Activated T-helper 1 cell treated with Interleukin-2 at 50 U/mL for 16 hours (primary cell): ENCODE data around the gene SLC2A1.

Experiments
- DNase-seq: peaks from one replicate; pipeline ENCODE4 v3.0.0-alpha.2; 2020; ENCODE audit warnings: low read depth

Gene SLC2A1

DNA sequence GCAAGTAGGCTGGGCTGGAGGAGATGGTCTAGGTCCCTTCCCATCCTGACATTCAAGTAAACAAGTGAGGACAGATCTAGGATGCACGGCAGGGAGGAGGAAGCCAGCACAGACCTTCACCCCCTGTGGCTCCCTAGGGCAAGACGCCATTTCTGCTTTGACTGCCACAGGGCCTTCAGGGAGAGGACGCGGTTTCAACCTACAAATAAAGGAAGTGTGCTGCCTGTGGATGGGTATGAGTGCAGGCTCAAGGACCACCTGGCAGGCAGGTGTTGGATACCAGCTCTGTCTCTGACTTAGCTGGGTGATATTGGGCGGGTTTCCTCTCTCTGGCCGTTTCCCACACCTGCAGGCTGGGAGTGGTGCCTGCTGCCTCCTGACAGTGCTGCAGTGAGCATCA, 16.2 kb downstream of the SLC2A1 start:
- no peak for DNase-seq

- DNase-seq, result no peak
Measured at GRCh38 chr1:42941640-42942330, 16.9 kb downstream of the SLC2A1 start.

DNA sequence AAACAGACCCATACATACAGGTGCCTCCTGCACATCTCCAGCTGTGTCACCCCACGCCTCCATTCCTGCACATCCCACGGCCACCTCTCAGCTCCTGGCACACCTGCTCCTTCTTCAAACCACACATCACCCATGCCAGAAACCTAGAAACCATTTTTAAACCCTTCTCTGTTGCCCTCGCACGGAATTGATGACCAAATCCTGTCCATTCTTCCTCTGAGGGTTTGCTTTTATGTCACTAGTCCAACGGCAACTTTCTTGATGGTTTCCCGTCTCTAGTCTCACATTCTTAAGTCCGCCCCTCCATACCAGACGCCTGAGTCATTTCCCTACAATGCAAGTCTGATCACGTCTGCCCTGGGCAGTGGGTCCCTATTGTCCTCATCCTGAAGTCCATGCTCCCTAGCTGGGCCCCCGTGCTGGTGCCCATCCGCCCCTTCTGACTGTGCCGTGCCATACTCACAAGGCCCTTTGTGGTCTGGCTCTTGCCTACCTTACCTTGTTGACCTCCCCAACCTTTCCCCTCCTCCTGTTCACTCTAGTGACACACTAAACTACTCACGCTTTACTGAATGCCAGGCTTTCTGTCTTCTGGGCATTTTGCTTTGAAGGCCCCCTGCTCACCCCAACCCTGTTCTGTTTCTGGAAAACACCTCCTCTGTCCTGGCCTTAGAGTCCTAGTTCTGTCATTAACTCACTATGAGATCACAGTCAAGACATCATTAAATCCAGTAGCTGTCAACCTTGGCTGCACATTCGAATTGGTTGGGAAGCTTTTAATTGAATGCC, 17.6 kb downstream of the SLC2A1 start:
- no peak for DNase-seq

GRCh38 chr1:42938645-42939615, 19.7 kb downstream of the SLC2A1 start:
- no peak for DNase-seq

- no peak for DNase-seq
Measured at GRCh38 chr1:42937836-42938644, 20.6 kb downstream of the SLC2A1 start.

DNA sequence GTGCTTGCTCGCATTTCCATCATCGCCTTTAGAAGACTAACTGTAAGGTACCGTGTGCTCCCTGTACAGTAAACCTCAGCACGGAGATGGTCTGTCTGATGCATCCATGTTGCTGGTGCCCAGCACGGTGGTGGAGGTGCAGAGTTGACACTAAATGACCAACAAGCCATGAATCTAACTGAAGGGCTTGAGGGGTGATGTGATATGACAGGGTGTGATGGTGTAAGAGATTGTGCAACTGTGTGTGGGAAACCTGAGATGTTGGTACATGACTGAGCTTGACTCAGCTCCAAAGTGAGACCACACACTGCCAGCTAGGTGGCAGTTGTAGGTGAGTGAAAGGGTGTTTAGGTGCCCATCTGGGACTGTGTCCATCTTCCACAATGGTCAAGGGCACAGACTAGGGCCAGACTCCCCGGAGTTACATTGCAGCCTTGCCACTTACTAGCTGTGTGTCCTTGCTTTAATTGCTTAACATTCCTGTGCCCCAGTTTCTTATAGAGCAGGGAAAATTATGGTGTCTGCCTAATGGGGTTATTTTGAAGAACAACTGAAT, 21.4 kb downstream of the SLC2A1 start:
- no peak for DNase-seq

GRCh38 chr1:42936309-42937078, 22.2 kb downstream of the SLC2A1 start:
- no peak for DNase-seq

DNA sequence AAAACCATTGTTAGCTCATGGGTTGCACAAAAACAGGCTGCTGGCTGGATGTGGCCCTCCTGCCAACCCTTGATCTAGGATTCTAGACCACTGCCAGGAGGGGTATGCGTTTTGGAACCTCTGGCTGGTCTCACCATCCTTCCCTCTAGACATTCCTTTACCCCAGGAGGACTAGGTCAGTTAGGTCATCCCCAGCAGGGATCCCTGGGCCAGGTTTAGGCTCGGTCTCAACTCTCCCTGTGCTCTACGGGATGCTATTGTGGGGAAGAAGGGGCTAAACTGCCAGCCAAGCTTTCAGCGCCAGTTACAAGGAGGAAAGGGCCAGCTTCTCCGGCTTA, 22.7 kb downstream of the SLC2A1 start:
- no peak for DNase-seq

GRCh38 chr1:42935313-42935895, 23.3 kb downstream of the SLC2A1 start:
- DNase-seq, result no peak

DNA sequence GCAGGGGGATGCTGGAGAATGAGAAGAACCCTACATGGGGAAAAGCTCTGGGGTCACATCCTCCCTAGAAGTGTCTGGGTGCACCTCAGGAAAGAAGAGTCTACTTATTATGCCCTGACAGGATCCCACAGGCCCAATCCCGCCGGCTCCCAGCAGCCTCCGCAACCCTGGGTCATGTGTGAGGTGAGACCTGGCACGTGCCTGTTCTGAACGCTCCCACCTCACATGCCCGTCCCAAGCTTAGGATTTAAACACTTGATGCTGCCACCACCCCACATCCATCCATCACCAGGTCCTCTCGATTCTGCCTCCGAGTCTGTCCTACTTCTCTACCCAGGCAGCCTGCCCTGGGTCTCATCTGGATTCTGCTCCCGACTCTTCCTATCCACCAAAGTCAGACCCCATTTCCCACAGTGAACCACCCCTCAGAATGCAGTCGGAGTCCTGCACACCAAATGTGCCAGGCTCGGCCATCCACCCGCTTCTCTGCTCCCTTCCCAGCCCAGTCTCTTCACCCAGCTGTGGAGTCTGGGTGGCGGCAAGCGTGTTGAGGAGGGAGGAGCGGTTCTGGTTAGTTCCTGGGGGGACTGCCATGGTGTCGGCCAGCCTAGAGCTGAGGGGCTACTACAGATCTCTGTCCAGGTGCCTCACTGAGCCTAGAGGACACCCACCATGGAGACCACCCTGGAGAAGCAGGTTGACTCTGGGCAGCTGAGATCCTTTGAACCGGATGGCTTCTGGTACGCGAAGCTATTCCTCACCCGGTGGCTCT, 23.9 kb downstream of the SLC2A1 start:
- DNase-seq, result no peak

GRCh38 chr1:42933610-42934491, 24.8 kb downstream of the SLC2A1 start:
- no peak for DNase-seq

DNA sequence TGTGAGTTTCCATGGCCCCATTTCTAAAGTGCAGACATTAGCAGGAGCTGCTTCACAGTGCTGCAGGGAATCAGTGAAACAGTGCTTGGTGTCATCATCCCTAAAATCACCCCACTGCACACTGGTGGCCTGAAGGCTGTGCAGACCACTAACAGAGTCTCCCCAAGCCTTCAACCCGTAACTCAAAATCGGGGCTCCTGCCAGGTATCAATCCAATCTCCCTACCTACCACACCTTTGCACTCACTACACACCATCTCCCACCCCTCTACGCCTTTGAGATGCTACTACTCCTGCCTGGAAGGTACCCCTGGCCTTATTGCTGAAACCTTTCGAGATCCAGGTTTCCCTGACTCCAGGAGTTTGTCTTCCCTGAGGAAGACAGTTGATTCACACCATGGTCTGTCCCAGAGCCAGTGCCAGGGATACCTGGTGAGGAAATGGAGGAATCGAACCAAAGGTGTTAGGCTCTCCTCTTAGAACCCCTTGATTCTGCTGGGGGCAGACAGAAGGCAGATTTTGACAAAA, 25.5 kb downstream of the SLC2A1 start:
- no peak for DNase-seq

- DNase-seq, result no peak
Measured at GRCh38 chr1:42932442-42932941, 26.2 kb downstream of the SLC2A1 start.

DNA sequence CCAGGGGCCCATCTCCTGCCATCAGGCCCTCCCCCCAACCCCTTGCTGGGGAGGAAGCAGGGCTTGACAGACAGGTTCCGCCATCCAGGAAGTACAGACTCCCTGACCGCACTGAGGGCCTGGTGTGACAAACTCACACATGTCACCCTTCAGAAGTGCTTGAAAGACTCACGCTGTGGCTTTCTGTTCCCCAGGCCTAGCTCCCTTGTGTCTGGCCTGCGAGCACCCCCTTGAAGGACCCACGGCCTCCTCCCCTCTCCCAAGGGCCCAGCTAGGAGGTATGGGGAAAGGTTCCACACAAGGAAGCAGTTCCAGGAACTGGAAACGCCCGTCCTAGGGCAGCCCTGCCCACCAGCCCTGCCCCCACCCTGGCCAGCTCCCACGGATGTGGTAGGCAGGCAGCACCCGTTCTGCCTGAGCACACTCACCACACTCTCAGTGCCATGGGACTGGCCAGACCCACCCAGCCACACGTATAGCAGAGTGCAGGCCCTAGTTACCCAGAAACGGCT, 26.7 kb downstream of the SLC2A1 start:
- DNase-seq, result peak; percentile 65

- no peak for DNase-seq
Measured at GRCh38 chr1:42931108-42931539, 27.5 kb downstream of the SLC2A1 start.

GRCh38 chr1:42930178-42931107, 28.2 kb downstream of the SLC2A1 start:
- DNase-seq, result no peak
